Panc1 (cell line): Measurements from ENCODE around the gene E2F6. TPM values are rescaled to one million over a fixed set of nuclear protein-coding genes. Genes with fewer than 3 reads are reported as not detected.
"Not testable (repeated sequence)": the region's sequence is repeated elsewhere in the genome, so short reads cannot be mapped to it uniquely, and the experiment has no call there.

Experiments
- ATAC-seq: fragments of 200-7000 bp; cut with Tn5 transposase; 2 replicates; pipeline ENCODE4 v1.9.1; 2020; ENCODE audit warnings: mild to moderate bottlenecking, moderate library complexity
- BruUV-seq: library from RNA; stranded (reverse); fragments of 400-500 nt; replicated peaks from 2 replicates; lab custom pipeline; 2021; lab: Mats Ljungman, UMichigan
- CTCF ChIA-PET: fragments of 300-600 bp; sonication (Branson Sonifier 250); formaldehyde crosslinking; loops from one replicate; lab custom pipeline; 2022; ENCODE audit warnings: antibody characterized with exemption; lab: Charles Lee
- POLR2A ChIA-PET: fragments of 300-600 bp; sonication (Branson Sonifier 250); formaldehyde crosslinking; loops from one replicate; lab custom pipeline; 2022; ENCODE audit warnings: antibody characterized with exemption; lab: Charles Lee
- DNase-seq: peaks from one replicate; pipeline ENCODE4 v3.0.0-alpha.2; 2010; ENCODE audit warnings: low read depth, low spot score
- H3K27ac ChIP-seq: 2 replicates; pipeline ENCODE4 v1.5.1; 2011; ENCODE audit warnings: mild to moderate bottlenecking, low read length, inconsistent platforms
- H3K27me3 ChIP-seq: fragments of 200-500 bp; sonication (Bioruptor generic); 2 replicates; pipeline ENCODE4 v1.6.0; 2014; ENCODE audit warnings: low read length, inconsistent platforms; ENCODE audit not compliant: control insufficient read depth, insufficient read depth
- H3K36me3 ChIP-seq: fragments of 200-500 bp; sonication (Bioruptor generic); 2 replicates; pipeline ENCODE4 v1.5.1; 2014; ENCODE audit warnings: inconsistent platforms, mild to moderate bottlenecking, low read length, moderate library complexity; ENCODE audit not compliant: control insufficient read depth, insufficient read depth
- H3K4me1 ChIP-seq: 2 replicates; pipeline ENCODE4 v1.5.1; 2011; ENCODE audit warnings: inconsistent platforms, mild to moderate bottlenecking, low read length, moderate library complexity; ENCODE audit not compliant: control insufficient read depth, insufficient read depth
- H3K4me3 ChIP-seq, 2 experiments: 2 replicates each; pipeline ENCODE4 v1.5.1; 2011 to 2012; ENCODE audit warnings: low read depth in 2 of 2, low read length in 2 of 2, mild to moderate bottlenecking in 2 of 2, inconsistent platforms in 1 of 2, moderate library complexity in 1 of 2
- H3K9me3 ChIP-seq: fragments of 200-500 bp; sonication (Bioruptor generic); 2 replicates; pipeline ENCODE4 v1.5.1; 2014; ENCODE audit warnings: low read depth, mild to moderate bottlenecking, inconsistent platforms, low read length, moderate library complexity; ENCODE audit not compliant: control insufficient read depth, insufficient read depth
- POLR2AphosphoS5 ChIP-seq: IDR thresholded peaks from 2 replicates; pipeline ENCODE4 v1.6.1; 2012; ENCODE audit warnings: mild to moderate bottlenecking, low read depth, low read length, moderate library complexity
- SIN3A ChIP-seq: IDR thresholded peaks from 2 replicates; pipeline ENCODE4 v1.6.1; 2012; ENCODE audit warnings: low read depth, mild to moderate bottlenecking, low read length, moderate library complexity, borderline replicate concordance; ENCODE audit not compliant: insufficient read depth
- TCF7L2 ChIP-seq: IDR thresholded peaks from 2 replicates; pipeline ENCODE4 v1.6.1; 2011; ENCODE audit warnings: mild to moderate bottlenecking, low read depth, low read length, inconsistent platforms
- in situ Hi-C: cut with HindIII; loops from 2 replicates; pipeline ENCODE4 v1.10.0; 2016; ENCODE audit warnings: low sequenced_read_pairs, low pct_unique_long_range_greater_than_20kb
- intact Hi-C: fragments of 100-400 bp; cut with micrococcal nuclease; formaldehyde crosslinking; loops from one replicate; pipeline ENCODE4 v1.10.0; 2022; ENCODE audit not compliant: unreplicated experiment
- total RNA-seq: library from RNA; stranded (reverse); gene quantifications from one replicate; pipeline ENCODE4 v1.2.1, GENCODE V29; 2021; ENCODE audit not compliant: unreplicated experiment
- TF ChIP-seq, protein P1 (sequence below), 2 experiments: IDR thresholded peaks; 2 replicates each; pipeline ENCODE4 v1.6.1; 2011 to 2012; ENCODE audit warnings: low read depth in 2 of 2, control low read depth in 1 of 2, low read length in 1 of 2, mild to moderate bottlenecking in 1 of 2, moderate library complexity in 1 of 2; ENCODE audit not compliant: insufficient read depth in 1 of 2
- TF ChIP-seq, protein P2 (sequence below): fragments of 450-650 bp; IDR thresholded peaks from 2 replicates; pipeline ENCODE4 v1.5.1; 2017; ENCODE audit warnings: mild to moderate bottlenecking

The E2F6 gene
- total RNA-seq, 1 experiment from 2014 or later = 23.9 TPM

DNA sequence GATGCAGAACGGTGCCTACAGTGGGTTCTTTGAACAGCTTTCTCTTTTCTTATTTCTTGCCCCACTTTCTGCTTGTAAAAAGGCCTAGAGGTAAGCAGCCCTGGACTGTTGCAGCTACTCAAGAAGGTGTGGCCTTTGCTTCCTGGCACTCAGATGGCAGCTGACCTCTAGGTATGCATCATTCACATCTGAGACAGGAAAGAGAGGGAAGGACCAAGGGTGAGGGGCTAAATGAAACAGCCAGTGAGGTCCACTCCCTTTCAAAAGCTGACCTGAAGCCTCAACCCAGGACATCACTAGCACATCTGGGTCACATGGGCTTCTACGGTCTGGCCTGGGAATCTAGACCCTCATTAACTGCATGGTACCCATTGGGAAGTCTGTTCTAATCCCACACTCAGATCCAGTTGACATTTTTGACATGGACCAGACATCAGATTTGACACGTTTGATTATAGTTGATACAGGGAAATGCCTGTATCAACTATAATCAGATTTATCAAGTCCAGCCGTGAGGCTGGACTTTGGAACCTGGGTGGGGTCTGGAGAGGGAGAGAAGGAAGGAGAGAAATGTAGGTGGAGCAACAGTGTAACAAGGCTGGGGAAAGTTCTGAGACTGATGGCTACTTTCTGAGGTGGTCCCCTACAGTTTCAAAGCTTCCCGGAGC is 60.2 kb downstream of the E2F6 start:
- intact Hi-C loops (no loop called here), in situ Hi-C loops (no loop called here)
- DNase-seq (no peak), ATAC-seq (no peak)
- CTCF ChIA-PET = no interaction called here
- POLR2A ChIA-PET = no interaction called here
- no peaks in the 10 kb centered on the region for H3K9me3 ChIP-seq
- H3K36me3 ChIP-seq = no peaks in the 10 kb centered on the region
- no peak overlapping the region for H3K27ac ChIP-seq
- no peaks in the 10 kb centered on the region for H3K27me3 ChIP-seq
- H3K4me1 ChIP-seq = no peaks in the 10 kb centered on the region
- H3K4me3 ChIP-seq = no peak overlapping the region
- TF ChIP-seq POLR2AphosphoS5 = no peak
- TF ChIP-seq, protein P1, sequence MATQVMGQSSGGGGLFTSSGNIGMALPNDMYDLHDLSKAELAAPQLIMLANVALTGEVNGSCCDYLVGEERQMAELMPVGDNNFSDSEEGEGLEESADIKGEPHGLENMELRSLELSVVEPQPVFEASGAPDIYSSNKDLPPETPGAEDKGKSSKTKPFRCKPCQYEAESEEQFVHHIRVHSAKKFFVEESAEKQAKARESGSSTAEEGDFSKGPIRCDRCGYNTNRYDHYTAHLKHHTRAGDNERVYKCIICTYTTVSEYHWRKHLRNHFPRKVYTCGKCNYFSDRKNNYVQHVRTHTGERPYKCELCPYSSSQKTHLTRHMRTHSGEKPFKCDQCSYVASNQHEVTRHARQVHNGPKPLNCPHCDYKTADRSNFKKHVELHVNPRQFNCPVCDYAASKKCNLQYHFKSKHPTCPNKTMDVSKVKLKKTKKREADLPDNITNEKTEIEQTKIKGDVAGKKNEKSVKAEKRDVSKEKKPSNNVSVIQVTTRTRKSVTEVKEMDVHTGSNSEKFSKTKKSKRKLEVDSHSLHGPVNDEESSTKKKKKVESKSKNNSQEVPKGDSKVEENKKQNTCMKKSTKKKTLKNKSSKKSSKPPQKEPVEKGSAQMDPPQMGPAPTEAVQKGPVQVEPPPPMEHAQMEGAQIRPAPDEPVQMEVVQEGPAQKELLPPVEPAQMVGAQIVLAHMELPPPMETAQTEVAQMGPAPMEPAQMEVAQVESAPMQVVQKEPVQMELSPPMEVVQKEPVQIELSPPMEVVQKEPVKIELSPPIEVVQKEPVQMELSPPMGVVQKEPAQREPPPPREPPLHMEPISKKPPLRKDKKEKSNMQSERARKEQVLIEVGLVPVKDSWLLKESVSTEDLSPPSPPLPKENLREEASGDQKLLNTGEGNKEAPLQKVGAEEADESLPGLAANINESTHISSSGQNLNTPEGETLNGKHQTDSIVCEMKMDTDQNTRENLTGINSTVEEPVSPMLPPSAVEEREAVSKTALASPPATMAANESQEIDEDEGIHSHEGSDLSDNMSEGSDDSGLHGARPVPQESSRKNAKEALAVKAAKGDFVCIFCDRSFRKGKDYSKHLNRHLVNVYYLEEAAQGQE (IDR thresholded peaks at IDR 0.05; ENCODE audit: insufficient read depth in 1 of 2, low read depth in 2 of 2, low read length in 1 of 2) = no peak
- TF ChIP-seq, protein P2, sequence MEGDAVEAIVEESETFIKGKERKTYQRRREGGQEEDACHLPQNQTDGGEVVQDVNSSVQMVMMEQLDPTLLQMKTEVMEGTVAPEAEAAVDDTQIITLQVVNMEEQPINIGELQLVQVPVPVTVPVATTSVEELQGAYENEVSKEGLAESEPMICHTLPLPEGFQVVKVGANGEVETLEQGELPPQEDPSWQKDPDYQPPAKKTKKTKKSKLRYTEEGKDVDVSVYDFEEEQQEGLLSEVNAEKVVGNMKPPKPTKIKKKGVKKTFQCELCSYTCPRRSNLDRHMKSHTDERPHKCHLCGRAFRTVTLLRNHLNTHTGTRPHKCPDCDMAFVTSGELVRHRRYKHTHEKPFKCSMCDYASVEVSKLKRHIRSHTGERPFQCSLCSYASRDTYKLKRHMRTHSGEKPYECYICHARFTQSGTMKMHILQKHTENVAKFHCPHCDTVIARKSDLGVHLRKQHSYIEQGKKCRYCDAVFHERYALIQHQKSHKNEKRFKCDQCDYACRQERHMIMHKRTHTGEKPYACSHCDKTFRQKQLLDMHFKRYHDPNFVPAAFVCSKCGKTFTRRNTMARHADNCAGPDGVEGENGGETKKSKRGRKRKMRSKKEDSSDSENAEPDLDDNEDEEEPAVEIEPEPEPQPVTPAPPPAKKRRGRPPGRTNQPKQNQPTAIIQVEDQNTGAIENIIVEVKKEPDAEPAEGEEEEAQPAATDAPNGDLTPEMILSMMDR = no peak
- TF ChIP-seq TCF7L2 = no peak
- TF ChIP-seq SIN3A = no peak
- no TSS peak for BruUV-seq

DNA sequence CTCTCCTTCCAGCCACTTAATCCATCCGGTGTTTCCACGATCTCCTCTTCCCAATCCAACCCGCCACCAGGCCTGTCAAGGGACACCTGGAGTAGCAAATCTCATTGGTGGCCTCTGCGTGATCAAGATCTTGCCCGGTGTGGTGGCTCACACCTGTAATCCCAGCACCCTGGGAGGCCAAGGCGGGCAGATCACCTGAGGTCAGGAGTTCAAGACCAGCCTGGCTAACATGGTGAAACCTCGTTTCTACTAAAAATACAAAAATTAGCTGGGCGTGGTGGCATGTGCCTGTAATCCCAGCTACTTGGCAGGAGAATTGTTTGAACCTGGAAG is 60.9 kb downstream of the E2F6 start:
- in situ Hi-C loops, ATAC-seq, BruUV-seq: not testable (repeated sequence)

DNA sequence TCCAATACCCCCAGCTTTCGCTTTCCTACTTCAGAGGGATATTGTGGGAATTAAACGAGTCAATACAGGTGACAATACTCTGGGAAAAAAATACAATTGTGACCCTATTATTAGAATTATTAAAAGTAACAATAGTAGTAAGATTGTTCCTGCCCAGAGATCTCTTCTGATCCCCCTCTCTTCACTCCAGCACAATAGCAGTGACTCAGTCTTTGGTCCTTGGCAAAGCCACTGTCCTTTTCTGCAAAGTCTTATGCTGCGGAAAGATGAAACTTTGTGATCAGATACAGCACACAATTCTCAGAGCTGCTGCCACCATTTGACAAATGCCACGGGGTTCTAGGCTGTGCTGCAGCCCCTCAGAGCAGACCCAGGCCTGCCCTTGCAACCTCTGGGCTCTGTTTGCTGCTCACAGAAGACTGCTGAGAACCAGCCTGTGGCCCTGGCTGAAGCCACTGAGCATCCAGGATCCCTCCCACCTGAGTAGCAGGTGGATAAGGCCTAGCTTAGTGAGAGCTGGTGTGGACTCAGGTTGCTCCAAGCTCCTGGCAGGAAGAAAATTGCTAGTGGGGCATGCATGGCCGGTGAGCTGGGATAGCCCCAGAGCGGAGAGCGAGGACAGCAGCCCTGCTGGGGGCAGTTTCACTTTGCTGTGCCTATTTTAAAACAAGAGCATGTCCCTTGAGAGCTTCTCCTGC is 61.4 kb downstream of the E2F6 start:
- intact Hi-C loops (no loop called here), in situ Hi-C loops (no loop called here)
- Histone ChIP-seq H3K36me3 (no peaks in the 10 kb centered on the region), H3K4me3 (no peak overlapping the region), H3K4me1 (no peaks in the 10 kb centered on the region), H3K27me3 (no peaks in the 10 kb centered on the region), H3K27ac (no peak overlapping the region), H3K9me3 (no peaks in the 10 kb centered on the region)
- BruUV-seq = no TSS peak
- ChIA-PET CTCF (interaction anchor here (0.6 kb wide), 2 partner anchors 59 to 180 kb away, joined by 3 to 16 read pairs; no protein-coding TSS in a partner anchor), POLR2A (no interaction called here)
- DNase-seq = no peak
- TF ChIP-seq POLR2AphosphoS5 (no peak), TCF7L2 (no peak), SIN3A (no peak)
- TF ChIP-seq, protein P2 = no peak
- TF ChIP-seq, protein P1 (IDR thresholded peaks at IDR 0.05; ENCODE audit: insufficient read depth in 1 of 2, low read depth in 2 of 2, low read length in 1 of 2) = no peak
- ATAC-seq = no peak

More for the DNA sequence above, 60.9 kb downstream of the E2F6 start:
- H3K4me3 ChIP-seq, H3K9me3 ChIP-seq, POLR2A ChIA-PET, H3K36me3 ChIP-seq, H3K27me3 ChIP-seq, DNase-seq, H3K4me1 ChIP-seq, intact Hi-C loops, H3K27ac ChIP-seq: not testable (repeated sequence)
- CTCF ChIA-PET = interaction anchor here (0.6 kb wide), 1 partner anchor 60 kb away, joined by 16 read pairs; no protein-coding TSS in a partner anchor
